ENCODE measurements around the gene MVB12B.
"Not testable (repeated sequence)": the region's sequence is repeated elsewhere in the genome, so short reads cannot be mapped to it uniquely, and the experiment has no call there.

The MVB12B gene

GRCh38 chr9:126326228-126327005 lies at the start of gene MVB12B:
Gene MVB12B, plus strand, starts transcription at chr9:126326829. Its CDS starts 101 bp downstream, at chr9:126326930.
- in situ Hi-C loops (cut with HindIII; ENCODE audit: low sequenced_read_pairs), result no loop called here

- in situ Hi-C loops (cut with HindIII; ENCODE audit: low sequenced_read_pairs), result no loop called here
Observed at GRCh38 chr9:126283799-126284465, 42.7 kb upstream of the MVB12B start.

GRCh38 chr9:126285652-126286051 lies 41.0 kb upstream of the MVB12B start:
- in situ Hi-C loops (cut with HindIII; ENCODE audit: low sequenced_read_pairs), result not testable (repeated sequence)

- in situ Hi-C loops (cut with HindIII; ENCODE audit: low sequenced_read_pairs), result no loop called here
Observed at GRCh38 chr9:126287166-126287866, 39.3 kb upstream of the MVB12B start.

- in situ Hi-C loops (cut with HindIII; ENCODE audit: low sequenced_read_pairs), result no loop called here
Observed at GRCh38 chr9:126290871-126291270, 35.8 kb upstream of the MVB12B start.

GRCh38 chr9:126291925-126292324 lies 34.7 kb upstream of the MVB12B start:
- in situ Hi-C loops (cut with HindIII; ENCODE audit: low sequenced_read_pairs), result no loop called here

- in situ Hi-C loops (cut with HindIII; ENCODE audit: low sequenced_read_pairs), result no loop called here
Observed at GRCh38 chr9:126292736-126293521, 33.7 kb upstream of the MVB12B start.

GRCh38 chr9:126293522-126293889 lies 33.1 kb upstream of the MVB12B start:
- in situ Hi-C loops (cut with HindIII; ENCODE audit: low sequenced_read_pairs), result no loop called here

GRCh38 chr9:126294331-126295081 lies 32.1 kb upstream of the MVB12B start:
- in situ Hi-C loops (cut with HindIII; ENCODE audit: low sequenced_read_pairs), result no loop called here

GRCh38 chr9:126295082-126295477 lies 31.5 kb upstream of the MVB12B start:
- in situ Hi-C loops (cut with HindIII; ENCODE audit: low sequenced_read_pairs), result no loop called here

- in situ Hi-C loops (cut with HindIII; ENCODE audit: low sequenced_read_pairs), result no loop called here
Observed at GRCh38 chr9:126295516-126295915, 31.1 kb upstream of the MVB12B start.

- in situ Hi-C loops (cut with HindIII; ENCODE audit: low sequenced_read_pairs), result no loop called here
Observed at GRCh38 chr9:126295936-126296600, 30.6 kb upstream of the MVB12B start.

- in situ Hi-C loops (cut with HindIII; ENCODE audit: low sequenced_read_pairs), result no loop called here
Observed at GRCh38 chr9:126296687-126297086, 29.9 kb upstream of the MVB12B start.

- in situ Hi-C loops (cut with HindIII; ENCODE audit: low sequenced_read_pairs), result no loop called here
Observed at GRCh38 chr9:126297661-126298060, 29.0 kb upstream of the MVB12B start.

- in situ Hi-C loops (cut with HindIII; ENCODE audit: low sequenced_read_pairs), result no loop called here
Observed at GRCh38 chr9:126298063-126298801, 28.4 kb upstream of the MVB12B start.

- in situ Hi-C loops (cut with HindIII; ENCODE audit: low sequenced_read_pairs), result no loop called here
Observed at GRCh38 chr9:126299706-126300276, 26.8 kb upstream of the MVB12B start.

- in situ Hi-C loops (cut with HindIII; ENCODE audit: low sequenced_read_pairs), result no loop called here
Observed at GRCh38 chr9:126301196-126301595, 25.4 kb upstream of the MVB12B start.

- in situ Hi-C loops (cut with HindIII; ENCODE audit: low sequenced_read_pairs), result no loop called here
Observed at GRCh38 chr9:126301985-126302603, 24.5 kb upstream of the MVB12B start.
